Liver (tissue), 9 donors: Measurements from ENCODE around the gene EVPL. TPM values are rescaled to one million over a fixed set of nuclear protein-coding genes. Genes with fewer than 3 reads are reported as not detected.

Experiments used
- DNase-seq: peaks from one replicate; pipeline ENCODE4 v3.0.0-alpha.2; 2017; ENCODE audit warnings: low spot score
- H3K27ac ChIP-seq, 2 donors: one replicate each; pipeline ENCODE4 v1.7.0; 2013; ENCODE audit warnings: inconsistent platforms in 2 of 2, low read length in 2 of 2, control low read depth in 1 of 2, low read depth in 1 of 2, mild to moderate bottlenecking in 1 of 2
- H3K27me3 ChIP-seq, 4 donors: one replicate each; pipeline versions ENCODE4 v1.6.1 to v1.7.0; 2013; ENCODE audit warnings: low read length in 3 of 4, inconsistent platforms in 1 of 4, mild to moderate bottlenecking in 1 of 4, moderate library complexity in 1 of 4; ENCODE audit not compliant: control insufficient read depth in 4 of 4, insufficient read depth in 4 of 4
- H3K36me3 ChIP-seq, 4 donors: one replicate each; pipeline versions ENCODE4 v1.6.1 to v1.7.0; 2013; ENCODE audit warnings: low read length in 3 of 4, mild to moderate bottlenecking in 3 of 4, low read depth in 1 of 4, moderate library complexity in 1 of 4; ENCODE audit not compliant: control insufficient read depth in 4 of 4, insufficient read depth in 3 of 4
- H3K4me1 ChIP-seq, 4 donors: one replicate each; pipeline versions ENCODE4 v1.6.1 to v1.7.0; 2013; ENCODE audit warnings: low read length in 3 of 4, mild to moderate bottlenecking in 3 of 4, moderate library complexity in 1 of 4; ENCODE audit not compliant: control insufficient read depth in 4 of 4, insufficient read depth in 4 of 4
- H3K4me3 ChIP-seq, 3 donors: one replicate each; pipeline versions ENCODE4 v1.6.1 to v1.7.0; 2013; ENCODE audit warnings: low read length in 3 of 3, control low read depth in 1 of 3, low read depth in 1 of 3, mild to moderate bottlenecking in 1 of 3
- H3K9ac ChIP-seq, 2 donors: one replicate each; pipeline ENCODE4 v1.7.0; 2013; ENCODE audit warnings: low read length in 2 of 2, mild to moderate bottlenecking in 2 of 2, moderate library complexity in 2 of 2, control low read depth in 1 of 2, low read depth in 1 of 2
- H3K9me3 ChIP-seq, 4 donors: one replicate each; pipeline versions ENCODE4 v1.6.1 to v1.7.0; 2013; ENCODE audit warnings: low read length in 3 of 4; ENCODE audit not compliant: control insufficient read depth in 4 of 4
- ATF3 ChIP-seq: IDR thresholded peaks from 2 replicates; pipeline ENCODE4 v1.6.1; 2016; ENCODE audit warnings: antibody characterized with exemption
- EGR1 ChIP-seq, 2 donors: IDR thresholded peaks; 2 replicates each; pipeline ENCODE4 v1.6.1; 2016 to 2018; ENCODE audit warnings: antibody characterized with exemption in 2 of 2, low read depth in 2 of 2
- FOXA1 ChIP-seq: IDR thresholded peaks from 2 replicates; pipeline ENCODE4 v1.6.1; 2016; ENCODE audit warnings: antibody characterized with exemption
- FOXA2 ChIP-seq: IDR thresholded peaks from 2 replicates; pipeline ENCODE4 v1.6.1; 2016; ENCODE audit warnings: antibody characterized with exemption
- GABPA ChIP-seq, 2 donors: IDR thresholded peaks in 1 of 2; conservative IDR thresholded peaks in 1 of 2; 2 replicates each; pipeline ENCODE4 v1.6.1; 2016; ENCODE audit warnings: antibody characterized with exemption in 2 of 2, mild to moderate bottlenecking in 1 of 2, moderate library complexity in 1 of 2
- HNF4A ChIP-seq, 2 donors: conservative IDR thresholded peaks; 2 replicates each; pipeline ENCODE4 v1.6.1; 2016; ENCODE audit warnings: antibody characterized with exemption in 2 of 2, mild to moderate bottlenecking in 2 of 2
- HNF4G ChIP-seq: IDR thresholded peaks from 2 replicates; pipeline ENCODE4 v1.6.1; 2016; ENCODE audit warnings: antibody characterized with exemption
- JUND ChIP-seq, 2 donors: IDR thresholded peaks; 2 replicates each; pipeline ENCODE4 v1.6.1; 2016; ENCODE audit warnings: antibody characterized with exemption in 2 of 2
- MAX ChIP-seq: IDR thresholded peaks from 2 replicates; pipeline ENCODE4 v1.6.1; 2016; ENCODE audit warnings: antibody characterized with exemption
- NR2F2 ChIP-seq: IDR thresholded peaks from 2 replicates; pipeline ENCODE4 v1.6.1; 2016; ENCODE audit warnings: antibody characterized with exemption
- RAD21 ChIP-seq, 2 donors: IDR thresholded peaks; 2 replicates each; pipeline ENCODE4 v1.6.1; 2016; ENCODE audit warnings: antibody characterized with exemption in 2 of 2, mild to moderate bottlenecking in 2 of 2
- REST ChIP-seq: IDR thresholded peaks from 2 replicates; pipeline ENCODE4 v1.6.1; 2016; ENCODE audit warnings: antibody characterized with exemption, mild to moderate bottlenecking
- RXRA ChIP-seq, 2 donors: IDR thresholded peaks; 2 replicates each; pipeline ENCODE4 v1.6.1; 2017 to 2018; ENCODE audit warnings: antibody characterized with exemption in 2 of 2, mild to moderate bottlenecking in 1 of 2
- SP1 ChIP-seq: IDR thresholded peaks from 2 replicates; pipeline ENCODE4 v1.6.1; 2018; ENCODE audit warnings: antibody characterized with exemption, mild to moderate bottlenecking
- TAF1 ChIP-seq: conservative IDR thresholded peaks from 2 replicates; pipeline ENCODE4 v1.6.1; 2016; ENCODE audit warnings: antibody characterized with exemption, mild to moderate bottlenecking
- YY1 ChIP-seq: IDR thresholded peaks from 2 replicates; pipeline ENCODE4 v1.6.1; 2016; ENCODE audit warnings: antibody characterized with exemption, mild to moderate bottlenecking
- WGBS: extraction: QIAGEN DNeasy Blood & Tissue Kit; methylation state at CpG from one replicate; pipeline ENCODE4 v1.1.7; 2013; 5-methylcytosine and 5-hydroxymethylcytosine counted together
- polyA plus RNA-seq, 2 donors: library from polyadenylated mRNA; stranded (reverse) in 1 of 2; unstranded in 1 of 2; fragments of 200-250 nt in 1 of 2; fragments of >200 nt in 1 of 2; fragmentation: Nextera tagmentation in 1 of 2; extraction: Ambion mirVana in 1 of 2; gene quantifications; one replicate each; pipeline versions ENCODE4 v1.2.1 to v1.2.3, GENCODE V29; 2013 to 2015
- total RNA-seq, 2 donors: library from RNA; depleted of rRNA; stranded (reverse); fragments of >200 nt; gene quantifications; one replicate each; pipeline ENCODE4 v1.2.3, GENCODE V29; 2014
- TF ChIP-seq, protein P1 (sequence below): fragments of 150-350 bp; IDR thresholded peaks from 2 replicates; pipeline ENCODE4 v1.5.1; 2017; ENCODE audit warnings: improper control_type of control experiment, low read depth, low read length; ENCODE audit not compliant: missing input control
- TF ChIP-seq, protein P2 (sequence below): IDR thresholded peaks from 2 replicates; pipeline ENCODE4 v1.6.1; 2016; ENCODE audit warnings: antibody characterized with exemption
- donor health status: healthy.
- donor health status: healthy.
- donor health status: healthy.
- donor health status: healthy.
- donor health status: healthy.

The EVPL gene
- total RNA-seq: under 1 TPM in 1 of 2 donors, not detected in 1; 0.33 TPM
- under 1 TPM; 0.03 to 0.21 TPM for polyA plus RNA-seq

GRCh38 chr17:76027159-76027839, at the start of gene EVPL:
Gene EVPL (minus strand): TSS chr17:76027306. CDS start chr17:76027198, 108 bp downstream.
- H3K9me3 ChIP-seq: no peaks in the 10 kb centered on the region
- WGBS: 85% methylated on average over 24 of the region's 24 CpGs
- H3K9ac ChIP-seq: no peak within 1 kb of the TSS
- H3K36me3 ChIP-seq: no peaks in the 10 kb centered on the region
- no peaks in the 10 kb centered on the region for H3K27me3 ChIP-seq
- peaks cover 0 to 3% (median 0%) of the 10 kb centered on the region in 4 donors for H3K4me1 ChIP-seq
- peak; percentile 57 for DNase-seq
- no peak for TF ChIP-seq NR2F2
- TF ChIP-seq EGR1 (IDR thresholded peaks at IDR 0.05; ENCODE audit: low read depth in 2 of 2): no peak
- no peak for TF ChIP-seq RXRA (IDR thresholded peaks at IDR 0.05)
- no peak for TF ChIP-seq RAD21 (IDR thresholded peaks at IDR 0.05)
- TF ChIP-seq SP1: no peak
- no peak for TF ChIP-seq JUND (IDR thresholded peaks at IDR 0.05)
- TF ChIP-seq, protein P1, sequence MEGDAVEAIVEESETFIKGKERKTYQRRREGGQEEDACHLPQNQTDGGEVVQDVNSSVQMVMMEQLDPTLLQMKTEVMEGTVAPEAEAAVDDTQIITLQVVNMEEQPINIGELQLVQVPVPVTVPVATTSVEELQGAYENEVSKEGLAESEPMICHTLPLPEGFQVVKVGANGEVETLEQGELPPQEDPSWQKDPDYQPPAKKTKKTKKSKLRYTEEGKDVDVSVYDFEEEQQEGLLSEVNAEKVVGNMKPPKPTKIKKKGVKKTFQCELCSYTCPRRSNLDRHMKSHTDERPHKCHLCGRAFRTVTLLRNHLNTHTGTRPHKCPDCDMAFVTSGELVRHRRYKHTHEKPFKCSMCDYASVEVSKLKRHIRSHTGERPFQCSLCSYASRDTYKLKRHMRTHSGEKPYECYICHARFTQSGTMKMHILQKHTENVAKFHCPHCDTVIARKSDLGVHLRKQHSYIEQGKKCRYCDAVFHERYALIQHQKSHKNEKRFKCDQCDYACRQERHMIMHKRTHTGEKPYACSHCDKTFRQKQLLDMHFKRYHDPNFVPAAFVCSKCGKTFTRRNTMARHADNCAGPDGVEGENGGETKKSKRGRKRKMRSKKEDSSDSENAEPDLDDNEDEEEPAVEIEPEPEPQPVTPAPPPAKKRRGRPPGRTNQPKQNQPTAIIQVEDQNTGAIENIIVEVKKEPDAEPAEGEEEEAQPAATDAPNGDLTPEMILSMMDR: no peak
- no peak for TF ChIP-seq GABPA (IDR thresholded peaks at IDR 0.05 in 1 of 2, conservative IDR thresholded peaks at IDR 0.05 in 1 of 2)
- no peak for TF ChIP-seq HNF4A (conservative IDR thresholded peaks at IDR 0.05)
- no peak for TF ChIP-seq TAF1
- TF ChIP-seq FOXA2: no peak
- TF ChIP-seq, protein P2, sequence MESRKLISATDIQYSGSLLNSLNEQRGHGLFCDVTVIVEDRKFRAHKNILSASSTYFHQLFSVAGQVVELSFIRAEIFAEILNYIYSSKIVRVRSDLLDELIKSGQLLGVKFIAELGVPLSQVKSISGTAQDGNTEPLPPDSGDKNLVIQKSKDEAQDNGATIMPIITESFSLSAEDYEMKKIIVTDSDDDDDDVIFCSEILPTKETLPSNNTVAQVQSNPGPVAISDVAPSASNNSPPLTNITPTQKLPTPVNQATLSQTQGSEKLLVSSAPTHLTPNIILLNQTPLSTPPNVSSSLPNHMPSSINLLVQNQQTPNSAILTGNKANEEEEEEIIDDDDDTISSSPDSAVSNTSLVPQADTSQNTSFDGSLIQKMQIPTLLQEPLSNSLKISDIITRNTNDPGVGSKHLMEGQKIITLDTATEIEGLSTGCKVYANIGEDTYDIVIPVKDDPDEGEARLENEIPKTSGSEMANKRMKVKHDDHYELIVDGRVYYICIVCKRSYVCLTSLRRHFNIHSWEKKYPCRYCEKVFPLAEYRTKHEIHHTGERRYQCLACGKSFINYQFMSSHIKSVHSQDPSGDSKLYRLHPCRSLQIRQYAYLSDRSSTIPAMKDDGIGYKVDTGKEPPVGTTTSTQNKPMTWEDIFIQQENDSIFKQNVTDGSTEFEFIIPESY: no peak
- TF ChIP-seq ATF3: no peak
- no peak for TF ChIP-seq FOXA1
- no peak for TF ChIP-seq MAX
- TF ChIP-seq REST: no peak
- no peak for TF ChIP-seq YY1
- TF ChIP-seq HNF4G: no peak
- no peak within 1 kb of the TSS for H3K4me3 ChIP-seq
- no peak within 1 kb of the TSS for H3K27ac ChIP-seq
